C4-2B (cell line): Measurements from ENCODE around the gene NPB.

Experiments used
- CTCF ChIP-seq: fragments of 450-650 bp; conservative IDR thresholded peaks from 2 replicates; pipeline ENCODE4 v1.5.1; 2017; ENCODE audit warnings: mild to moderate bottlenecking
- ZFX ChIP-seq: fragments of 450-650 bp; IDR thresholded peaks from 2 replicates; pipeline ENCODE4 v1.6.1; 2017

DNA sequence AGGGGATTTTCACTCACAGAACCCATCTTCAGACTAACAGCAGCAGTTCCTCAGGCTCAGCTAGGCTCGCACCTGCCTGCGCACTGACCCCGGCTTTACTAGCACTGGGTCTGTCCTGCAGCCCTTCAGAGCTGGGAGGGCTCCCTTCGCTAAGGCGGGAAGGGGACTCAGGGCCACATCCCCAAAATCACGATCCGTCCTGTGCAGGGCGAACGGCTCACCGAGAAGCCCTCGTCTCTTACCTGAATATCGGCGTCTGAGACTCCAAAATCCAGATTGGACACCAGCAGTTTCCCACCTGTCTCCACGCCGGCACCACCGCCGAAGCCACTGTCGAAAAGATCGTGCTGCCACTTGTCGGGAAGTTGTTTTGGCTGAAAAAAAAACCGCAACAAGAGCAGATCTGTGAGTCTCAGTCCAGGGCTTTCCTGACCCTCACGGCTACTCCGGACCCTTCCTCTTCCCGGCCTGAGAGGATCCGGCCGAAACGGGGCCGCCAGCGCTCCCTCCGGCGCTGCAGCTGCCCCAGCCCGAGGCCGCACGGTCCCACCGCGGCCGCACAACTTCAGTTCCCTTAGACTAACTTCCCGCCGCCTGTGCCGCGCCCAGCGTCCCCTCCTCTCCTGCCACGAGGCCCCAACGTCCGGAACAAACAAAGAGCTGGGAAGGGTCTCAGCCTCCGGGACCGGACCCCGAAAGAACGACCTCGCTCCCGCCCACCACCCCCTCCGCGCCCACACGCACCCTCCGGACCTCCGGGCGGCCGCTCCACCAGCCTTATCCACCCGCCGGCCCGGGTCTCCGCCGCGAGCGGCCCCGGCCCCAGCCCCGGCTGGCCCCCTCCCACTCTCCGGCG lies 11.4 kb upstream of the NPB start:
- TF ChIP-seq CTCF (no peak), ZFX (no peak)
